Endothelial cell of umbilical vein (primary cell): ENCODE data around the gene GREB1. TPM values are rescaled to one million over a fixed set of nuclear protein-coding genes. Genes with fewer than 3 reads are reported as not detected.

ENCODE experiments used
- BruUV-seq: library from RNA; stranded (reverse); fragments of 400-500 nt; replicated peaks from 2 replicates; lab custom pipeline; 2021; lab: Mats Ljungman, UMichigan
- CTCF ChIA-PET: fragments of 300-600, 350-600 bp; sonication (Branson Sonifier 250); formaldehyde crosslinking; loops from one replicate; lab custom pipeline; 2021; ENCODE audit warnings: antibody characterized with exemption, inconsistent platforms; lab: Charles Lee
- POLR2A ChIA-PET: fragments of 300-600, 350-600 bp; sonication (Branson Sonifier 250); formaldehyde crosslinking; loops from one replicate; lab custom pipeline; 2021; ENCODE audit warnings: antibody characterized with exemption, inconsistent platforms; lab: Charles Lee
- DNase-seq: peaks from one replicate; pipeline ENCODE4 v3.0.0-alpha.2; 2011; ENCODE audit warnings: low read depth, low spot score
- FAIRE-seq: peaks from 2 replicates; lab custom pipeline; 2011; peaks lifted over from hg19 to GRCh38; lab: Jason Lieb, UNC
- H2AFZ ChIP-seq: 2 replicates; pipeline ENCODE4 v1.6.0; 2012; ENCODE audit warnings: low read depth, low read length, control low read depth, inconsistent platforms
- H3K27ac ChIP-seq: 2 replicates; pipeline ENCODE4 v1.5.1; 2011; ENCODE audit warnings: low read depth, mild to moderate bottlenecking, control low read depth, low read length, moderate library complexity; ENCODE audit not compliant: insufficient read depth
- H3K27me3 ChIP-seq, 2 experiments: 2 replicates each; pipeline versions ENCODE4 v1.6.0 to v1.6.1; 2011; ENCODE audit warnings: low read length in 2 of 2, mixed read lengths in 1 of 2; ENCODE audit not compliant: control insufficient read depth in 2 of 2, insufficient read depth in 2 of 2
- H3K36me3 ChIP-seq, 2 experiments: 2 replicates in 1 of 2; 3 replicates in 1 of 2; pipeline ENCODE4 v1.5.1; 2011; ENCODE audit warnings: low read length in 2 of 2, mild to moderate bottlenecking in 1 of 2, moderate library complexity in 1 of 2; ENCODE audit not compliant: control insufficient read depth in 2 of 2, insufficient read depth in 2 of 2; ENCODE audit errors: extremely low read depth in 1 of 2
- H3K4me1 ChIP-seq: 3 replicates; pipeline ENCODE4 v1.5.1; 2011; ENCODE audit warnings: mild to moderate bottlenecking, low read length; ENCODE audit not compliant: control insufficient read depth, insufficient read depth; ENCODE audit errors: extremely low read depth
- H3K4me2 ChIP-seq: 2 replicates; pipeline ENCODE4 v1.6.1; 2011; ENCODE audit warnings: low read length, control low read depth, mixed read lengths; ENCODE audit not compliant: insufficient read depth
- H3K4me3 ChIP-seq, 3 experiments: fragments of 200-600 bp in 1 of 3; sonication (generic), shearing (Covaris generic) in 1 of 3; replicated peaks in 1 of 3; 2 replicates each; pipeline ENCODE4 v1.5.1; 2011 to 2016; ENCODE audit warnings: control low read depth in 3 of 3, low read length in 3 of 3, mild to moderate bottlenecking in 2 of 3, inconsistent platforms in 1 of 3, low read depth in 1 of 3, moderate library complexity in 1 of 3; ENCODE audit not compliant: insufficient read depth in 1 of 3
- H3K79me2 ChIP-seq: 2 replicates; pipeline ENCODE4 v1.6.0; 2012; ENCODE audit warnings: low read length, inconsistent platforms; ENCODE audit not compliant: control insufficient read depth, insufficient read depth
- H3K9ac ChIP-seq: replicated peaks from 2 replicates; pipeline ENCODE3; 2011; ENCODE audit warnings: low read length, control low read depth; ENCODE audit not compliant: insufficient read depth; ENCODE audit errors: extremely low read depth
- H3K9me1 ChIP-seq: replicated peaks from 3 replicates; pipeline ENCODE4 v1.6.0; 2011; ENCODE audit warnings: mild to moderate bottlenecking, low read length; ENCODE audit not compliant: control insufficient read depth, insufficient read depth; ENCODE audit errors: extremely low read depth
- H3K9me3 ChIP-seq: replicated peaks from 2 replicates; pipeline ENCODE4 v1.5.1; 2012; ENCODE audit warnings: low read length, inconsistent platforms; ENCODE audit not compliant: control insufficient read depth, insufficient read depth
- H4K20me1 ChIP-seq: replicated peaks from 2 replicates; pipeline ENCODE3; 2011; ENCODE audit warnings: mild to moderate bottlenecking, low read length; ENCODE audit not compliant: control insufficient read depth, insufficient read depth; ENCODE audit errors: extremely low read depth
- EZH2 ChIP-seq: IDR thresholded peaks from 2 replicates; pipeline ENCODE4 v1.6.1; 2012; ENCODE audit warnings: borderline replicate concordance, low read depth, mild to moderate bottlenecking, moderate library complexity, low read length, inconsistent platforms; ENCODE audit not compliant: severe bottlenecking
- FOS ChIP-seq: IDR thresholded peaks from 2 replicates; pipeline ENCODE4 v1.6.1; 2011; ENCODE audit warnings: mild to moderate bottlenecking, low read length, moderate library complexity, borderline replicate concordance; ENCODE audit not compliant: insufficient read depth
- JUN ChIP-seq: IDR thresholded peaks from 2 replicates; pipeline ENCODE4 v1.6.1; 2011; ENCODE audit warnings: borderline replicate concordance, low read depth; ENCODE audit not compliant: insufficient read length, insufficient read depth
- MYC ChIP-seq: IDR thresholded peaks from one replicate; pipeline ENCODE4 v1.6.1; 2011; ENCODE audit warnings: mild to moderate bottlenecking, low read depth, low read length
- POLR2A ChIP-seq: IDR thresholded peaks from 2 replicates; pipeline ENCODE4 v1.6.1; 2012; ENCODE audit warnings: low read depth, mild to moderate bottlenecking, control low read depth, low read length
- dilution Hi-C: fragments of 300-500 bp; cut with MboI; formaldehyde crosslinking; loops from one replicate; pipeline ENCODE4 v1.15.0; 2019; ENCODE audit warnings: low sequenced_read_pairs; ENCODE audit not compliant: extremely low pct_ligation_motif_present
- intact Hi-C: fragments of 100-400 bp; cut with micrococcal nuclease; formaldehyde crosslinking; loops from one replicate; pipeline ENCODE4 v1.10.0; 2022
- polyA plus RNA-seq, 4 experiments: library from polyadenylated mRNA; depleted of rRNA in 3 of 4; stranded (reverse) in 3 of 4; unstranded in 1 of 4; fragments of >200 nt; gene quantifications; 2 replicates each; pipeline versions ENCODE4 v1.2.1 to v1.2.3, GENCODE V29; 2011 to 2012; ENCODE audit warnings: missing spikeins in 1 of 4
- total RNA-seq: library from RNA; stranded (reverse); gene quantifications from 2 replicates; pipeline ENCODE4 v1.2.3, GENCODE V29; 2021
- TF ChIP-seq, protein P1 (sequence below), 2 donors: IDR thresholded peaks; 1 replicate in 1 of 2; 2 replicates in 1 of 2; pipeline ENCODE4 v1.5.1; 2011; ENCODE audit warnings: low read length in 2 of 2, mild to moderate bottlenecking in 2 of 2, moderate library complexity in 2 of 2, control low read depth in 1 of 2, inconsistent platforms in 1 of 2, low read depth in 1 of 2; ENCODE audit not compliant: insufficient read depth in 1 of 2; ENCODE audit errors: extremely low read depth in 1 of 2

The GREB1 gene
- total and polyA plus RNA-seq, 2 donors (not counting 3 experiments of a cell fraction or from before 2014, with no cell fraction given), result 0.17 to 0.58 TPM

DNA sequence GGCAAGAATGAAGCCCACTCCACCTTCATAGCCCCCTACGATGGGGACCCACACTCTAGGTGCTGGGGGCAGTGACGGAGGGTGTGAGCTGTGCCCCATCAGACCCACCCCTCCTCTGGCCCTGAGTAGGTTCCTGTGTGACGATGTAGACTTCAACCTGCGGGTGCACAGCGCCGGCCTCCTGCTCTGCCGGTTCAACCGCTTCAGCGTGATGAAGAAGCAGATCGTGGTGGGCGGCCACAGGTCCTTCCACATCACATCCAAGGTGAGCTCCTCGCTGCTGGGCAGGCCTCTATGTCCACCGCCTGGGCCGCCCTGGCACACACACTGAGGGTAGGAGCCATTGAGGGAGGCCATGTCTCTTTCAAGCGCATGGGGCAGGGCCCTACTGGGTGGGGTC lies 101.3 kb downstream of the GREB1 start:
- Histone ChIP-seq H4K20me1 (no peaks in the 10 kb centered on the region), H2AFZ (no peak overlapping the region), H3K27ac (no peak overlapping the region), H3K79me2 (no peaks in the 10 kb centered on the region), H3K9ac (no peak overlapping the region), H3K36me3 (no peaks in the 10 kb centered on the region), H3K4me3 (no peak overlapping the region), H3K27me3 (no peaks in the 10 kb centered on the region), H3K9me3 (no peaks in the 10 kb centered on the region), H3K9me1 (no peaks in the 10 kb centered on the region), H3K4me2 (no peak overlapping the region), H3K4me1 (no peaks in the 10 kb centered on the region)
- dilution Hi-C loops (no loop called here), intact Hi-C loops (no loop called here)
- CTCF ChIA-PET, result no interaction called here
- no peak for FAIRE-seq
- BruUV-seq, result no TSS peak
- DNase-seq, result no peak
- no peak for TF ChIP-seq FOS
- no peak for TF ChIP-seq POLR2A
- TF ChIP-seq MYC, result no peak
- TF ChIP-seq JUN, result no peak
- TF ChIP-seq EZH2, result no peak
- TF ChIP-seq, protein P1, sequence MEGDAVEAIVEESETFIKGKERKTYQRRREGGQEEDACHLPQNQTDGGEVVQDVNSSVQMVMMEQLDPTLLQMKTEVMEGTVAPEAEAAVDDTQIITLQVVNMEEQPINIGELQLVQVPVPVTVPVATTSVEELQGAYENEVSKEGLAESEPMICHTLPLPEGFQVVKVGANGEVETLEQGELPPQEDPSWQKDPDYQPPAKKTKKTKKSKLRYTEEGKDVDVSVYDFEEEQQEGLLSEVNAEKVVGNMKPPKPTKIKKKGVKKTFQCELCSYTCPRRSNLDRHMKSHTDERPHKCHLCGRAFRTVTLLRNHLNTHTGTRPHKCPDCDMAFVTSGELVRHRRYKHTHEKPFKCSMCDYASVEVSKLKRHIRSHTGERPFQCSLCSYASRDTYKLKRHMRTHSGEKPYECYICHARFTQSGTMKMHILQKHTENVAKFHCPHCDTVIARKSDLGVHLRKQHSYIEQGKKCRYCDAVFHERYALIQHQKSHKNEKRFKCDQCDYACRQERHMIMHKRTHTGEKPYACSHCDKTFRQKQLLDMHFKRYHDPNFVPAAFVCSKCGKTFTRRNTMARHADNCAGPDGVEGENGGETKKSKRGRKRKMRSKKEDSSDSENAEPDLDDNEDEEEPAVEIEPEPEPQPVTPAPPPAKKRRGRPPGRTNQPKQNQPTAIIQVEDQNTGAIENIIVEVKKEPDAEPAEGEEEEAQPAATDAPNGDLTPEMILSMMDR (IDR thresholded peaks at IDR 0.05; ENCODE audit: extremely low read depth in 1 of 2, insufficient read depth in 1 of 2, low read depth in 1 of 2, low read length in 2 of 2), result no peak
- POLR2A ChIA-PET, result no interaction called here
